ENCODE data around the gene CORO1C.
"Not testable (repeated sequence)": the region's sequence is repeated elsewhere in the genome, so short reads cannot be mapped to it uniquely, and the experiment has no call there.

CORO1C gene

GRCh38 chr12:108672054-108672453, 59.3 kb downstream of the CORO1C start:
- no peak for DNase-seq (ENCODE audit: low read depth)

GRCh38 chr12:108671110-108671509, 60.2 kb downstream of the CORO1C start:
- DNase-seq (ENCODE audit: low read depth): no peak

GRCh38 chr12:108670066-108670631, 61.2 kb downstream of the CORO1C start:
- no peak for DNase-seq (ENCODE audit: low read depth)

GRCh38 chr12:108668542-108668941, 62.8 kb downstream of the CORO1C start:
- no peak for DNase-seq (ENCODE audit: low read depth)

- DNase-seq (ENCODE audit: low read depth): no peak
These were observed 63.3 kb downstream of the CORO1C start for GRCh38 chr12:108668063-108668462.

GRCh38 chr12:108667349-108667748, 64.0 kb downstream of the CORO1C start:
- DNase-seq (ENCODE audit: low read depth): no peak

GRCh38 chr12:108666401-108666881, 64.9 kb downstream of the CORO1C start:
- DNase-seq (ENCODE audit: low read depth): no peak

- no peak for DNase-seq (ENCODE audit: low read depth)
These were observed 65.6 kb downstream of the CORO1C start for GRCh38 chr12:108665608-108666202.

GRCh38 chr12:108664338-108665258, 66.7 kb downstream of the CORO1C start:
- peak; percentile 65 for DNase-seq (ENCODE audit: low read depth)

- DNase-seq (ENCODE audit: low read depth): no peak
These were observed 67.8 kb downstream of the CORO1C start for GRCh38 chr12:108663324-108664015.

- not testable (repeated sequence) for DNase-seq (ENCODE audit: low read depth)
These were observed 73.2 kb downstream of the CORO1C start for GRCh38 chr12:108658115-108658514.

- no peak for DNase-seq (ENCODE audit: low read depth)
These were observed 74.1 kb downstream of the CORO1C start for GRCh38 chr12:108657130-108657745.

- DNase-seq (ENCODE audit: low read depth): not testable (repeated sequence)
These were observed 75.1 kb downstream of the CORO1C start for GRCh38 chr12:108656247-108656646.

- not testable (repeated sequence) for DNase-seq (ENCODE audit: low read depth)
These were observed 75.5 kb downstream of the CORO1C start for GRCh38 chr12:108655812-108656175.

- DNase-seq (ENCODE audit: low read depth): not testable (repeated sequence)
These were observed 76.7 kb downstream of the CORO1C start for GRCh38 chr12:108654622-108655021.

GRCh38 chr12:108653922-108654321, 77.4 kb downstream of the CORO1C start:
- no peak for DNase-seq (ENCODE audit: low read depth)

- DNase-seq (ENCODE audit: low read depth): no peak
These were observed 78.2 kb downstream of the CORO1C start for GRCh38 chr12:108653082-108653516.

- DNase-seq (ENCODE audit: low read depth): no peak
These were observed 81.2 kb downstream of the CORO1C start for GRCh38 chr12:108650083-108650482.

- DNase-seq (ENCODE audit: low read depth): no peak
These were observed 81.6 kb downstream of the CORO1C start for GRCh38 chr12:108649669-108650068.

GRCh38 chr12:108649126-108649525, 82.2 kb downstream of the CORO1C start:
- DNase-seq (ENCODE audit: low read depth): no peak

- no peak for DNase-seq (ENCODE audit: low read depth)
These were observed 82.9 kb downstream of the CORO1C start for GRCh38 chr12:108648371-108648770.
